ENCODE results near the gene FEM1B. TPM values are rescaled to one million over a fixed set of nuclear protein-coding genes. Genes with fewer than 3 reads are reported as not detected.
A peak's percentile ranks its signal among the peaks of the same experiment; 100 is the strongest.

Gene FEM1B
- total and polyA plus RNA-seq, 2 of the 8 experiments (the other 6 are each of a cell fraction or from before 2014, with no cell fraction given) = 36.1 to 83.8 TPM

GRCh38 chr15:68285259-68285980, 7.9 kb downstream of the FEM1B start:
- Histone ChIP-seq H3K36me3 (ENCODE audit: control insufficient read depth in 2 of 4, insufficient read depth in 4 of 4, low read length in 3 of 4) (peaks cover 3 to 25% (median 18%) of the 10 kb centered on the region in 4 experiments; a peak in 7 of 8 replicates), H2BK12ac (ENCODE audit: low read depth, low read length) (no peak overlapping the region), H3K18ac (ENCODE audit: extremely low read depth, low read length) (no peak overlapping the region), H2BK5ac (ENCODE audit: low read depth, low read length) (no peak overlapping the region), H4K8ac (ENCODE audit: extremely low read depth, insufficient read depth, low read length) (no peak overlapping the region), H3K23ac (ENCODE audit: insufficient read length) (no peak overlapping the region), H4K91ac (replicated peaks; ENCODE audit: insufficient read length, low read length) (no peak overlapping the region), H3K79me2 (ENCODE audit: control insufficient read depth in 1 of 2, insufficient read depth in 2 of 2, low read length in 2 of 2) (peaks cover 28 to 100% of the 10 kb centered on the region in 2 experiments), H2BK120ac (replicated peaks; ENCODE audit: low read depth, low read length) (no peak overlapping the region), H3K23me2 (ENCODE audit: low read depth, low read length) (no peaks in the 10 kb centered on the region), H2BK20ac (ENCODE audit: low read length) (no peak overlapping the region), H3K4ac (replicated peaks; ENCODE audit: insufficient read length, low read depth, low read length) (no peak overlapping the region), H3K27ac (ENCODE audit: low read depth, low read length) (no peak overlapping the region), H2AK5ac (ENCODE audit: low read depth, low read length) (no peak overlapping the region), H3K4me2 (ENCODE audit: insufficient read depth in 1 of 2, low read depth in 2 of 2, low read length in 2 of 2) (no peak overlapping the region), H3K9ac (replicated peaks in 1 of 4; ENCODE audit: extremely low read depth in 1 of 4, low read depth in 3 of 4, low read length in 3 of 4) (no peak overlapping the region), H3K27me3 (replicated peaks in 1 of 4; ENCODE audit: control insufficient read depth in 3 of 4, extremely low read depth in 1 of 4, insufficient read depth in 3 of 4, low read length in 3 of 4) (no peaks in the 10 kb centered on the region), H4K20me1 (replicated peaks in 1 of 2; ENCODE audit: control insufficient read depth in 1 of 2, insufficient read depth in 2 of 2, low read length in 2 of 2) (peaks cover 9 to 12% of the 10 kb centered on the region in 2 experiments), H3K56ac (replicated peaks; ENCODE audit: insufficient read length, low read depth, low read length) (no peak overlapping the region), H4K5ac (ENCODE audit: insufficient read length, low read depth, low read length) (no peak overlapping the region), H2BK15ac (ENCODE audit: low read length) (no peak overlapping the region), H2AFZ (ENCODE audit: low read length) (no peak overlapping the region), H3K79me1 (ENCODE audit: low read depth, low read length) (peaks cover 6% of the 10 kb centered on the region; the same call in 1 of the 2 replicates), H3K4me1 (replicated peaks in 1 of 4; ENCODE audit: control insufficient read depth in 3 of 4, insufficient read depth in 4 of 4, low read length in 3 of 4) (peaks cover 5 to 14% (median 7%) of the 10 kb centered on the region in 4 experiments; a peak in 5 of 7 replicates), H3K9me3 (ENCODE audit: insufficient read depth in 2 of 2, low read depth in 1 of 2, low read length in 1 of 2) (peaks cover 3 to 4% of the 10 kb centered on the region in 2 experiments; a peak in 2 of 4 replicates), H3K4me3 (ENCODE audit: extremely low read depth in 1 of 4, insufficient read depth in 2 of 4, low read depth in 3 of 4, low read length in 4 of 4) (no peak overlapping the region), H3K14ac (ENCODE audit: insufficient read length) (no peak overlapping the region)
- WGBS, 2 experiments (ENCODE audit: extremely low coverage in 1 of 2, insufficient coverage in 1 of 2, insufficient read length in 1 of 2, insufficient replicate concordance in 2 of 2, low coverage in 1 of 2, low lambda C conversion rate in 2 of 2, missing lambda C conversion rate in 1 of 2) = 86% methylated on average over 5 of the region's 5 CpGs; no CpG with 5 or more reads in 1 of the 2 experiments
- CTCF ChIA-PET (ENCODE audit: partially characterized antibody) = interaction anchor here (0.6 to 1.0 kb wide), 7 partner anchors 10 to 372 kb away, joined by 3 to 4 read pairs (median 3); no protein-coding TSS in a partner anchor
- DNase-seq (ENCODE audit: low read depth in 1 of 2, low spot score in 2 of 2) = no peak
- no peak for FAIRE-seq
- TF ChIP-seq TCF12 (IDR thresholded peaks at IDR 0.05; ENCODE audit: low read depth, low read length) = 0 out of 2 replicates have a peak, but pooled peaks have one; percentile 22
- no peak for TF ChIP-seq GTF2F1 (IDR thresholded peaks at IDR 0.05; ENCODE audit: borderline replicate concordance, low read depth, low read length)
- peak; percentile 62 for TF ChIP-seq CEBPB (IDR thresholded peaks at IDR 0.05; ENCODE audit: low read depth, low read length)
- POLR2A ChIA-PET (ENCODE audit: partially characterized antibody) = interaction anchor here (0.7 to 1.1 kb wide), 2 partner anchors 25 to 225 kb away, joined by 3 to 4 read pairs; no protein-coding TSS in a partner anchor

Data from H1 (cell line).